Gastroesophageal sphincter (tissue), 4 donors: ENCODE results near the gene HSP90AB1. TPM values are rescaled to one million over a fixed set of nuclear protein-coding genes. Genes with fewer than 3 reads are reported as not detected.

ENCODE experiments used
- ATAC-seq: fragments of 150-250 bp; one replicate; pipeline ENCODE4 v1.9.1; 2016; ENCODE audit warnings: mild to moderate bottlenecking, moderate library complexity
- H3K27ac ChIP-seq, 4 donors: fragments of 200-600 bp; sonication (generic) in 3 of 4; 1 replicate in 3 of 4; 2 replicates in 1 of 4; pipeline ENCODE4 v1.5.1; 2016 to 2019
- H3K27me3 ChIP-seq: fragments of 200-600 bp; sonication (generic); one replicate; pipeline ENCODE4 v1.5.1; 2019
- H3K36me3 ChIP-seq, 2 donors: fragments of 200-600 bp; sonication (generic); one replicate each; pipeline ENCODE4 v1.5.1; 2019; ENCODE audit warnings: control low read depth in 1 of 2
- H3K4me1 ChIP-seq, 3 donors: fragments of 200-600 bp; sonication (generic); 1 replicate in 2 of 3; 2 replicates in 1 of 3; pipeline ENCODE4 v1.5.1; 2016 to 2019; ENCODE audit warnings: control low read depth in 2 of 3
- H3K4me3 ChIP-seq, 2 donors: fragments of 200-600 bp; sonication (generic); one replicate each; pipeline ENCODE4 v1.5.1; 2019; ENCODE audit warnings: mild to moderate bottlenecking in 1 of 2, moderate library complexity in 1 of 2
- H3K9me3 ChIP-seq, 3 donors: fragments of 200-600 bp; sonication (generic); one replicate each; pipeline ENCODE4 v1.5.1; 2017 to 2019; ENCODE audit warnings: control low read depth in 2 of 3
- CTCF ChIP-seq, 4 experiments: fragments of 200-600 bp in 2 of 4; fragments of 450-650 bp in 2 of 4; sonication (generic) in 1 of 4; IDR thresholded peaks; one replicate each; pipeline ENCODE4 v1.5.1; 2017 to 2019; ENCODE audit warnings: antibody characterized with exemption in 4 of 4, mild to moderate bottlenecking in 2 of 4, moderate library complexity in 2 of 4
- EP300 ChIP-seq: sonication (generic); formaldehyde crosslinking; IDR thresholded peaks from one replicate; pipeline ENCODE4 v1.6.1; 2017; ENCODE audit warnings: antibody characterized with exemption, mild to moderate bottlenecking
- POLR2A ChIP-seq, 2 donors: fragments of 450-650 bp; IDR thresholded peaks; one replicate each; pipeline ENCODE4 v1.6.1; 2017; ENCODE audit warnings: antibody characterized with exemption in 2 of 2, mild to moderate bottlenecking in 2 of 2, moderate library complexity in 1 of 2
- POLR2AphosphoS5 ChIP-seq: sonication (generic); formaldehyde crosslinking; IDR thresholded peaks from one replicate; pipeline ENCODE4 v1.6.1; 2017; ENCODE audit warnings: antibody characterized with exemption
- WGBS, 2 donors: methylation state at CpG; one replicate each; pipeline ENCODE4 v1.1.5; 2018; ENCODE audit warnings: low coverage in 1 of 2; 5-methylcytosine and 5-hydroxymethylcytosine counted together
- total RNA-seq, 4 donors: library from RNA; depleted of rRNA; stranded (reverse); fragments of >200 nt; gene quantifications; one replicate each; pipeline ENCODE4 v1.1.0, GENCODE V29; 2016

The HSP90AB1 gene
- total RNA-seq, 4 donors from 2014 or later: 553 to 749 (median 626) TPM

- Histone ChIP-seq H3K9me3 (no peaks in the 10 kb centered on the region), H3K4me1 (peaks cover 0 to 17% (median 12%) of the 10 kb centered on the region in 3 donors), H3K4me3 (no peak overlapping the region), H3K27me3 (peaks cover 82% of the 10 kb centered on the region), H3K36me3 (peaks cover 0 to 1% of the 10 kb centered on the region in 2 donors), H3K27ac (no peak overlapping the region)
- WGBS, 2 donors: 60 to 73% methylated on average over 4 of the region's 7 CpGs
- ATAC-seq: no peak
- TF ChIP-seq CTCF (IDR thresholded peaks at IDR 0.05): no peak
- TF ChIP-seq POLR2AphosphoS5: no peak
- TF ChIP-seq EP300: no peak
- no peak for TF ChIP-seq POLR2A (IDR thresholded peaks at IDR 0.05)
Measured at GRCh38 chr6:44294832-44295791, 48.2 kb downstream of the HSP90AB1 start.

- H3K4me1 ChIP-seq: peaks cover 0 to 17% (median 12%) of the 10 kb centered on the region in 3 donors
- WGBS, 2 donors: no CpG with 5 or more reads among the region's 86 CpGs
- H3K4me3 ChIP-seq: peak overlapping the region; percentile 30 to 59
- peaks cover 59% of the 10 kb centered on the region for H3K27me3 ChIP-seq
- ATAC-seq: peak; percentile 80
- peaks cover 0 to 24% of the 10 kb centered on the region in 2 donors for H3K36me3 ChIP-seq
- no peaks in the 10 kb centered on the region for H3K9me3 ChIP-seq
- TF ChIP-seq CTCF (IDR thresholded peaks at IDR 0.05) (no peak), POLR2AphosphoS5 (peak; percentile 17), EP300 (no peak), POLR2A (IDR thresholded peaks at IDR 0.05) (peak in 1 of 2 donors; percentile 7)
- H3K27ac ChIP-seq: no peak overlapping the region
Measured at GRCh38 chr6:44297063-44298038, 50.5 kb downstream of the HSP90AB1 start.

- WGBS, 2 donors: 20 to 44% methylated on average over 1 to 5 of the region's 20 CpGs
- peak overlapping the region in 1 of 2 donors; percentile 59 for H3K4me3 ChIP-seq
Measured at GRCh38 chr6:44298055-44298803, 51.3 kb downstream of the HSP90AB1 start.

More at GRCh38 chr6:44298055-44298803, 51.3 kb downstream of the HSP90AB1 start:
- no peak for TF ChIP-seq POLR2AphosphoS5
- TF ChIP-seq CTCF (IDR thresholded peaks at IDR 0.05): no peak
- TF ChIP-seq POLR2A (IDR thresholded peaks at IDR 0.05): no peak
- TF ChIP-seq EP300: no peak
- H3K36me3 ChIP-seq: peaks cover 0 to 32% of the 10 kb centered on the region in 2 donors
- no peaks in the 10 kb centered on the region for H3K9me3 ChIP-seq
- no peak overlapping the region for H3K27ac ChIP-seq
- ATAC-seq: no peak
- H3K4me1 ChIP-seq: peaks cover 0 to 17% (median 12%) of the 10 kb centered on the region in 3 donors
- H3K27me3 ChIP-seq: peaks cover 51% of the 10 kb centered on the region
